ENCODE results near the gene FAM107B. TPM values are rescaled to one million over a fixed set of nuclear protein-coding genes. Genes with fewer than 3 reads are reported as not detected.
"Not testable (repeated sequence)": the region's sequence is repeated elsewhere in the genome, so short reads cannot be mapped to it uniquely, and the experiment has no call there.

The FAM107B gene
- total RNA-seq, 1 donor from 2014 or later, result 99.4 TPM

DNA sequence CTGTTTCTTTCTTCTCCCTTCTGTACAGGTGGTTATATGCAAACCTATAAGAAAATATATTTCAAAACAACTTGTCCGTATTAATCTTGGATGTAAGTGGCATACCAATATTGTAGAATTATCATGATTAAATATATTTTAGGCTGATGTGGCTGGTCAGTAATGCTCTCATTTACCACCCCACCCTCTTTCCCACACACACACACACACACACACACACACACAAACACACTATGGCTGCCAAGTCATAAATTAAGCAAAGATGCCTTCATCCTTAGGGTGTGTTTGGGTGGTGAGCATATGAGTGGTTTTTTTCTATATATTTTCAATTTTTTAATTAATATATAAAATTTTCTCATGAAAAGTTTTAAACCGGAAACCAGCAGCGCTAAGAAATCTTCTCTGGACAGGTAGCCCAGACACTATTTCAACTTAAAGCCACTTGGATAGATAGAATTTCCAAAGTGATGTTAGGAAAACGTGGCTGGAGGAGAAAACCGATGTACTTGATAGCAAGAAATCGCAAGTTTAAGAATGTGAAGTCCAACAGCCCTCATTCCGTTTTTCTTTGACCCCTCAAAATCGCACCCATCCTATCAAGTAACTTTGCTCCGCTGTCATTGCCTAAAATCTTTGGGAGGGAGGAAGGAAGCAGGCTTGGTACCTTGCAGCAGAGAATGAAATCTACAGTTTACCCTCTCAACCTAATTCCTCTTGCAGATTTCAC is 171.7 kb downstream of the FAM107B start:
- Mint-ChIP-seq H3K4me3 (ENCODE audit: low read depth) (peak overlapping the region; percentile 100), H3K4me1 (ENCODE audit: low read depth) (peaks cover 71% of the 10 kb centered on the region), H3K27me3 (ENCODE audit: low read depth) (no peaks in the 10 kb centered on the region), H3K27ac (peak overlapping the region; percentile 99), H3K36me3 (ENCODE audit: low read depth) (peaks cover 60% of the 10 kb centered on the region), H3K9me3 (peaks cover 8% of the 10 kb centered on the region)
- intact Hi-C loops (cut with micrococcal nuclease), result loop anchor here (10.0 kb wide), 1 partner anchor 522 kb away; no protein-coding TSS in a partner anchor
- DNase-seq (ENCODE audit: low spot score), result no peak

DNA sequence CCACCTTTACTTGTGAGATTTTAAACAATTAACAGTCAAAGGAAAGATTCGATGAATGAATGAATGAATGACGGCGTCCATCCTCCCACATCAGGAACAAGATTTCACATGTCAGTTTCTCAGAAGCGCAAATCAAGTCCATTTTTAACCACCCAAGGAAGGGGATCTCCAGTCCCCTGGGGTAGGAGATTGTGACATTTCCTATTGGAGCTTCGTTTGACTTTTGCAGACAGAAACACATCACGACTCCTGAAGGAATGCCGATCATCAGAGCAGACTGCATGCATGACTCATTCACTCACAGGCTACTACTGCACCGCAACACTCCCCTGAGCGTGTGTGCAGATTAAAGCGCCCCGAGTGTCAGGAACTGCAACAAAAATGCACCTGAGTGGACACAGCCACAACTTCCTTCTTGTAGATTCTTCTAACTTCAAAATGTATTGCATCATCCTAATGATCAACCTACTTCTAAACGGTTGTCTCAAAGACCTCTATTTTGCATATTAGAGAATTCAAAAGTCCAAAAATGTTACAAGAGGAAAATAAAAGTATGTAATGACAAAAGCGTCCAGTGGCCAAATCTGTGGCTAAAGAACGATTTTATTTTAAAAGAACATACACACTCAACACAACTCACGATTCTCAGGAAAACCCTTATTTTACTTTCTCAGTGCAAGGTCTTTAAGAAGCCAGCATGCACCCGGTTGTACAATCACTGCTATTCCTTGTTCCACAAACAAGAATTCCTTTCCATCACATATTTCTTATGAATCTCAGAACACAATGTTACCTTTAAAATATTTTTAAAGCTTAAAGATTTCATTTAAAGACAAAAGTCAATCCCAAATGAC is 172.6 kb downstream of the FAM107B start:
- H3K27me3 Mint-ChIP-seq (ENCODE audit: low read depth), result no peaks in the 10 kb centered on the region
- peak overlapping the region; percentile 100 for H3K4me3 Mint-ChIP-seq (ENCODE audit: low read depth)
- peaks cover 67% of the 10 kb centered on the region for H3K4me1 Mint-ChIP-seq (ENCODE audit: low read depth)
- peaks cover 67% of the 10 kb centered on the region for H3K36me3 Mint-ChIP-seq (ENCODE audit: low read depth)
- H3K9me3 Mint-ChIP-seq, result peaks cover 8% of the 10 kb centered on the region
- peak; percentile 40 for DNase-seq (ENCODE audit: low spot score)
- peak overlapping the region; percentile 10 for H3K27ac Mint-ChIP-seq
- intact Hi-C loops (cut with micrococcal nuclease), result loop anchor here (10.0 kb wide), 1 partner anchor 523 kb away; no protein-coding TSS in a partner anchor

GRCh38 chr10:14601326-14601725 is 173.4 kb downstream of the FAM107B start:
- intact Hi-C loops (cut with micrococcal nuclease), result loop anchor here (10.0 kb wide), 1 partner anchor 523 kb away; no protein-coding TSS in a partner anchor
- H3K27me3 Mint-ChIP-seq (ENCODE audit: low read depth), result no peaks in the 10 kb centered on the region
- DNase-seq (ENCODE audit: low spot score), result no peak
- peaks cover 7% of the 10 kb centered on the region for H3K9me3 Mint-ChIP-seq
- H3K27ac Mint-ChIP-seq, result peak overlapping the region; percentile 10
- H3K4me3 Mint-ChIP-seq (ENCODE audit: low read depth), result peak overlapping the region; percentile 100
- peaks cover 70% of the 10 kb centered on the region for H3K36me3 Mint-ChIP-seq (ENCODE audit: low read depth)
- peaks cover 68% of the 10 kb centered on the region for H3K4me1 Mint-ChIP-seq (ENCODE audit: low read depth)

DNA sequence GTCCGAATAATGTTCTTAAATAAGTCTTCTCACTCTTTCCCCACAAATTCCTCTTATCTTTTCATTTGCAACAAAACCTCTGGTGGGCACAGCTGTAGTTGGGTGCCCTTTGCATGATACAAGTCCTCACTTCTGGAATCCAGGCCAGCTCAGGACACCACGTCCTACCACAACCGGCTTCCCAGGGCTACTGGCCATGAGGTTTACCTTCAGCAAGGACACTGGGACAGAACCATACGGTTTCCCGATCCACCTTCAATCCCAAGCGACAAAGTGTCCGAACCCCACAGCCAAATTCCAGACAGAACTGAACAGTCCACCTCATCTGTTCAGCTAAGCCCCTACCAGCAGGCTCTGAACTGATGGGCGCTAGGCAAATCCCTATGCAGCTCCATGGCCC is 174.6 kb downstream of the FAM107B start:
- Mint-ChIP-seq H3K27ac (peak overlapping the region; percentile 29), H3K9me3 (no peaks in the 10 kb centered on the region), H3K27me3 (ENCODE audit: low read depth) (no peaks in the 10 kb centered on the region), H3K4me3 (ENCODE audit: low read depth) (no peak overlapping the region), H3K36me3 (ENCODE audit: low read depth) (peaks cover 82% of the 10 kb centered on the region), H3K4me1 (ENCODE audit: low read depth) (peaks cover 66% of the 10 kb centered on the region)
- intact Hi-C loops (cut with micrococcal nuclease), result loop anchor here (10.0 kb wide), 1 partner anchor 525 kb away; no protein-coding TSS in a partner anchor
- DNase-seq (ENCODE audit: low spot score), result no peak

GRCh38 chr10:14598809-14599764 is 175.6 kb downstream of the FAM107B start:
- peaks cover 91% of the 10 kb centered on the region for H3K36me3 Mint-ChIP-seq (ENCODE audit: low read depth)
- intact Hi-C loops (cut with micrococcal nuclease), result no loop called here
- peaks cover 65% of the 10 kb centered on the region for H3K4me1 Mint-ChIP-seq (ENCODE audit: low read depth)
- peak overlapping the region; percentile 33 for H3K27ac Mint-ChIP-seq
- no peaks in the 10 kb centered on the region for H3K27me3 Mint-ChIP-seq (ENCODE audit: low read depth)
- no peak overlapping the region for H3K4me3 Mint-ChIP-seq (ENCODE audit: low read depth)
- no peaks in the 10 kb centered on the region for H3K9me3 Mint-ChIP-seq
- DNase-seq (ENCODE audit: low spot score), result no peak

DNA sequence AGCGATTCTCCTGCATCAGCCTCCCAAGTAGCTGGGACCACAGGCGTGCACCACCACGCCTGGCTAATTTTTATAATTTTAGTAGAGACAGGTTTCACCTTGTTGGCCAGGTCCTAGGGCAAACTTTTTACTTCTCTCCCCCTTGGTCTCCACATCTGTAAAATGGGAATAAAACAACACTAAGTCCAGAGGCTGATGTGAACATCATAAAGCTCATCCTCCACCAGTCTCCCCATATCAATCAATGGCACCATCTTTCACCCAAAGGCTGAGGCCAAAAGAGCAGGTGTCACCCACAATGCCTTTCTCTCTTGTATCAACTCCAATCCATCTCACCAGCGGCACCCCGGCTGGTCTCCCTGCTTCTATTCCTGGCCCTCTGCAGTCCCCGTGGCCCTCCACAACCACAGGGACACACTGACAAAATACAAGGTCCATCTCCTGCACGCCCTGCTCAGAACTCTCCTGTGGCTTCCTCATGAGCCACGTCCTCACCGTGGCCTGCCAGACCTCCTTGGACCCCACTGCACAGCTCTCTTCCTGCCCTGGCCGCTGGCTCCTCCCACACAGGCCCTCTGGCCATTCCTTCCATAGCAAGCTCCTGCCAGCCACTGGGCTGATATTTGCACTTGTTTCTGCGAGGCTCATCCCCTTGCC is 179.0 kb downstream of the FAM107B start:
- H3K36me3 Mint-ChIP-seq (ENCODE audit: low read depth), result peaks cover 92% of the 10 kb centered on the region

DNA sequence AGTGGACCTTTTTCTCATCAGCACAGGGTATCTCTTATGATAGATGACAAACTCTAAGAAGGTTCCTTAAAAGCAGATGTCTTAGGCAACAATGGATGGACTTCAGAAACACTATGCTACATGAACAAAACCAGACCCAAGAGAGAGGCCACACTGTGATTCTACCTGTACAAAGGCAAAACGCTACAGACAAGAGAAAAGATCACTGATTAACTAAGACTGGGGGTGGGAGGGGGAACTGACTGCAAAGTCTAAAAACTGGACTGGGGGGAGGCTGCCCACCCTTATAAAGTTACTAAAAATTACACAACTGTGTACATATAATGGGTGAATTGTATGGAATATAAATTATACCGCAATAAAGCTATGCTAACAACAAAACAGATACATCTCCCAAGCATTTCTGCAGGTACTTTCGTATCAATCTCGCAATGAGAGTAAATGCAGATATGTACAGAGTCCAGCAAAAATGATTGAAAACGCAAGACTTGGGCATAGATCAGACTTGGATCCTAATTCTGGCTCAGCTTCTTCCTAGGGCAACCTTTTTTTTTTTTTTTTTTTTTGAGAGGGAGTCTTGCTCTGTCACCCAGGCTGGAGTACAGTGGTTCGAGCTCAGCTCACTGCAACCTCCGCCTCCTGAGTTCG is 179.7 kb downstream of the FAM107B start:
- H3K4me1 Mint-ChIP-seq (ENCODE audit: low read depth), result peaks cover 55% of the 10 kb centered on the region

More for the DNA sequence above, 179.0 kb downstream of the FAM107B start:
- peak overlapping the region; percentile 22 for H3K27ac Mint-ChIP-seq
- DNase-seq (ENCODE audit: low spot score), result no peak
- intact Hi-C loops (cut with micrococcal nuclease), result no loop called here
- no peaks in the 10 kb centered on the region for H3K9me3 Mint-ChIP-seq
- H3K4me3 Mint-ChIP-seq (ENCODE audit: low read depth), result no peak overlapping the region
- no peaks in the 10 kb centered on the region for H3K27me3 Mint-ChIP-seq (ENCODE audit: low read depth)
- H3K4me1 Mint-ChIP-seq (ENCODE audit: low read depth), result peaks cover 52% of the 10 kb centered on the region

GRCh38 chr10:14593806-14594205 is 180.9 kb downstream of the FAM107B start:
- H3K27ac Mint-ChIP-seq, result no peak overlapping the region
- no peak overlapping the region for H3K4me3 Mint-ChIP-seq (ENCODE audit: low read depth)
- intact Hi-C loops (cut with micrococcal nuclease), result no loop called here
- no peaks in the 10 kb centered on the region for H3K27me3 Mint-ChIP-seq (ENCODE audit: low read depth)
- H3K36me3 Mint-ChIP-seq (ENCODE audit: low read depth), result peaks cover 88% of the 10 kb centered on the region
- no peak for DNase-seq (ENCODE audit: low spot score)
- no peaks in the 10 kb centered on the region for H3K9me3 Mint-ChIP-seq
- peaks cover 59% of the 10 kb centered on the region for H3K4me1 Mint-ChIP-seq (ENCODE audit: low read depth)

More for the DNA sequence above, 179.7 kb downstream of the FAM107B start:
- intact Hi-C loops (cut with micrococcal nuclease), result no loop called here
- peak overlapping the region; percentile 20 for H3K27ac Mint-ChIP-seq
- peaks cover 92% of the 10 kb centered on the region for H3K36me3 Mint-ChIP-seq (ENCODE audit: low read depth)
- H3K9me3 Mint-ChIP-seq, result no peaks in the 10 kb centered on the region
- no peaks in the 10 kb centered on the region for H3K27me3 Mint-ChIP-seq (ENCODE audit: low read depth)
- DNase-seq (ENCODE audit: low spot score), result no peak
- H3K4me3 Mint-ChIP-seq (ENCODE audit: low read depth), result no peak overlapping the region

DNA sequence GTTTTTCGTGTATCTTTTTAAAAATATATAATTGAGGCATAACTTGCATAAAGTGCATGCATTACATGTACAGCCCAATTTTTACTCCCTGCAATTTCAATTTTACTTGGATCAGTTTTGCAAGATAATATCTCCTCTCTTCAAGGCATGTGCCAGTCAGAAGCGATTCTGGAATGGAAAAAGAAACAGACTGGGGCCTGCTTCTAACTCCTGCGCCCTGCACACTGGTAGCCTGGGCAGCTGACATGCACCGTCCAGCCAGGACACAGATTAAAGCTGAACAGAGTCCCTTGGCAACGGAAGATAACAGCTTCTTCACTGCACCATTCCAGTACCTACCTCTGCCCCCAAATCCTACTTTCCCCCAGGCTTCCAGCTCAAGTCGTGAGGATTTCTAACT is 182.1 kb downstream of the FAM107B start:
- intact Hi-C loops (cut with micrococcal nuclease), result no loop called here
- Mint-ChIP-seq H3K9me3 (no peaks in the 10 kb centered on the region), H3K27ac (no peak overlapping the region)

DNA sequence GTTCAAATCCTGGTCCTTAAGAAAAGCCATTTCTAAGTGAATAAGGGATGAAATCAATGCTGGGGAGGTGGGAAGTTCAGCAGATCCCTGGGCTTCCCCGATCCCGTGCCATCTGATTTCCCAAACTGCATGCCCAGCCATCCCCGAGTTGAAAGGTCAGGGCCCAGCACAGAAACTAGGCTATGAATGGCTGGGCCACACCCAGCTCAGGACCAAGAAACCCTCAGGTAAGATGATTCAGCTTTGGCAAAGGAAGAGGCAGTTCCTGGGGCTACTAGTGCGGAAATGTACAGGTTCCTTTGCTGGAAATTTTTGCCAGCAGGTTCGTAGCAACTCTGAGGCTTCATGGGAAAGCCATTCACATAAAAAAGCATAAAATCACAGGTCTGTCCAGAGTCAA is 182.7 kb downstream of the FAM107B start:
- Mint-ChIP-seq H3K9me3 (no peaks in the 10 kb centered on the region), H3K4me3 (ENCODE audit: low read depth) (no peak overlapping the region), H3K27me3 (ENCODE audit: low read depth) (no peaks in the 10 kb centered on the region), H3K4me1 (ENCODE audit: low read depth) (peaks cover 64% of the 10 kb centered on the region), H3K36me3 (ENCODE audit: low read depth) (peaks cover 84% of the 10 kb centered on the region), H3K27ac (no peak overlapping the region)
- intact Hi-C loops (cut with micrococcal nuclease), result no loop called here
- DNase-seq (ENCODE audit: low spot score), result no peak

More for the DNA sequence above, 182.1 kb downstream of the FAM107B start:
- Mint-ChIP-seq H3K4me3 (ENCODE audit: low read depth) (no peak overlapping the region), H3K4me1 (ENCODE audit: low read depth) (peaks cover 63% of the 10 kb centered on the region), H3K27me3 (ENCODE audit: low read depth) (no peaks in the 10 kb centered on the region), H3K36me3 (ENCODE audit: low read depth) (peaks cover 86% of the 10 kb centered on the region)
- DNase-seq (ENCODE audit: low spot score), result no peak

DNA sequence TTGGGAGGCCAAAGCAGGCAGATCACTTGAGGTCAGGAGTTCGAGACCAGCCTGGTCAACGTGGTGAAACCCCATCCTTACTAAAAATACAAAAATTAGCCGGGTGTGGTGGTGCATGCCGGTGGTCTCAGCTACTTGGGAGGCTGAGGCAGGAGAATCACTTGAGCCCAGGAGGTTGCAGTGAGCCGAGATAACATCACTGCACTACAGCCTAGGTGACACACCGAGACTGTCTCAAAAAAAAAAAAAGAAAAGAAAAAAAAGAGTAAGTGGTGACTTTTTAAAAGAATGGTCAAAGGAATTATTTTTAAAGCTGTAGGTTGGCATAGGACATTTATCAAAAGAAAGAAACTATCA is 185.8 kb downstream of the FAM107B start:
- Mint-ChIP-seq H3K27ac (peak overlapping the region; percentile 90), H3K36me3 (ENCODE audit: low read depth) (peaks cover 81% of the 10 kb centered on the region), H3K4me3 (ENCODE audit: low read depth) (peak overlapping the region; percentile 32), H3K4me1 (ENCODE audit: low read depth) (peaks cover 75% of the 10 kb centered on the region)
- DNase-seq (ENCODE audit: low spot score); H3K9me3 Mint-ChIP-seq; H3K27me3 Mint-ChIP-seq (ENCODE audit: low read depth): not testable (repeated sequence)
- intact Hi-C loops (cut with micrococcal nuclease), result loop anchor here (1.0 to 5.0 kb wide), 5 partner anchors 16 to 248 kb away; partner anchors contain the start of genes CDNF, HSPA14 and MSANTD7
